Naive thymus-derived CD8-positive, alpha-beta T cell (primary cell): Measurements from ENCODE around the gene PRKAB1. TPM values are rescaled to one million over a fixed set of nuclear protein-coding genes. Genes with fewer than 3 reads are reported as not detected.
"Not testable (repeated sequence)": the region's sequence is repeated elsewhere in the genome, so short reads cannot be mapped to it uniquely, and the experiment has no call there.

ENCODE experiments used
- ATAC-seq, 2 donors: fragments of 150-1000 bp; cut with Tn5 transposase in 1 of 2; sonication (Bioruptor Pico), chemical (Tn5 transposase) in 1 of 2; 1 replicate in 1 of 2; 2 replicates in 1 of 2; pipeline ENCODE4 v1.10.0; 2021; ENCODE audit warnings: mild to moderate bottlenecking in 2 of 2, moderate library complexity in 2 of 2
- POLR2A ChIA-PET: fragments of 350-600 bp; sonication (Branson Sonifier 250); formaldehyde crosslinking; loops from one replicate; lab custom pipeline; 2021; ENCODE audit warnings: antibody characterized with exemption; lab: Charles Lee
- DNase-seq, 10 donors: peaks; one replicate each; pipeline versions ENCODE4 v3.0.0 to v3.0.0-alpha.2; 2020 to 2022
- H3K27ac Mint-ChIP-seq, 10 donors: one replicate each; pipeline ENCODE4 v1.8.0; 2020 to 2022; ENCODE audit warnings: mild to moderate bottlenecking in 10 of 10, mixed read lengths in 10 of 10, moderate library complexity in 4 of 10, inconsistent platforms in 1 of 10
- H3K27me3 Mint-ChIP-seq, 5 donors: one replicate each; pipeline ENCODE4 v1.8.0; 2021 to 2022; ENCODE audit warnings: mixed read lengths in 5 of 5
- H3K36me3 Mint-ChIP-seq, 3 donors: one replicate each; pipeline ENCODE4 v1.8.0; 2020 to 2022; ENCODE audit warnings: mixed read lengths in 3 of 3, mild to moderate bottlenecking in 2 of 3, inconsistent platforms in 1 of 3
- H3K4me1 Mint-ChIP-seq, 4 donors: one replicate each; pipeline ENCODE4 v1.8.0; 2021 to 2022; ENCODE audit warnings: mixed read lengths in 4 of 4
- H3K4me3 Mint-ChIP-seq, 10 donors: one replicate each; pipeline ENCODE4 v1.8.0; 2020 to 2022; ENCODE audit warnings: mild to moderate bottlenecking in 10 of 10, mixed read lengths in 10 of 10, moderate library complexity in 6 of 10, inconsistent platforms in 1 of 10
- H3K9me3 Mint-ChIP-seq, 9 donors: one replicate each; pipeline ENCODE4 v1.8.0; 2020 to 2022; ENCODE audit warnings: mixed read lengths in 9 of 9, mild to moderate bottlenecking in 3 of 9, inconsistent platforms in 1 of 9, moderate library complexity in 1 of 9
- polyA plus RNA-seq, 3 donors: library from polyadenylated mRNA; unstranded; fragments of 300-500 nt; fragmentation: Illumina TruSeq; gene quantifications; one replicate each; pipeline ENCODE4 v1.2.3, GENCODE V29; 2021
- total RNA-seq, 8 experiments: library from RNA in 2 of 8; stranded (reverse) in 2 of 8; gene quantifications; one replicate each; pipeline ENCODE4 v1.2.3 and lab custom pipeline; 2021 to 2026

Gene PRKAB1
- total and polyA plus RNA-seq, 5 experiments from 2014 or later: 29.6 to 48.7 (median 45.2) TPM

- ATAC-seq (no peak), DNase-seq (no peak)
- POLR2A ChIA-PET: no interaction called here
- H3K27me3 Mint-ChIP-seq: peaks cover 4 to 20% (median 19%) of the 10 kb centered on the region in 5 donors
- no peak overlapping the region for H3K4me3 Mint-ChIP-seq
- H3K4me1 Mint-ChIP-seq: no peaks in the 10 kb centered on the region
- H3K9me3 Mint-ChIP-seq: no peaks in the 10 kb centered on the region
- H3K27ac Mint-ChIP-seq: no peak overlapping the region
- peaks cover 0 to 5% (median 0%) of the 10 kb centered on the region in 3 donors for H3K36me3 Mint-ChIP-seq
These were observed 24.9 kb upstream of the PRKAB1 start for GRCh38 chr12:119642986-119643385.

- peaks cover 0 to 5% (median 0%) of the 10 kb centered on the region in 3 donors for H3K36me3 Mint-ChIP-seq
- H3K27me3 Mint-ChIP-seq: peaks cover 0 to 27% (median 15%) of the 10 kb centered on the region in 5 donors
- H3K4me1 Mint-ChIP-seq: peaks cover 0 to 3% (median 0%) of the 10 kb centered on the region in 4 donors
- ATAC-seq (no peak), DNase-seq (no peak)
- POLR2A ChIA-PET: no interaction called here
- H3K4me3 Mint-ChIP-seq: no peak overlapping the region
- H3K27ac Mint-ChIP-seq: no peak overlapping the region
- H3K9me3 Mint-ChIP-seq: no peaks in the 10 kb centered on the region
These were observed 23.0 kb upstream of the PRKAB1 start for GRCh38 chr12:119644930-119645329.

GRCh38 chr12:119645535-119646059 lies 22.3 kb upstream of the PRKAB1 start:
- no peak for DNase-seq
- peaks cover 0 to 23% (median 15%) of the 10 kb centered on the region in 5 donors for H3K27me3 Mint-ChIP-seq
- POLR2A ChIA-PET: no interaction called here
- H3K4me1 Mint-ChIP-seq: peaks cover 0 to 3% (median 0%) of the 10 kb centered on the region in 4 donors
- H3K4me3 Mint-ChIP-seq: no peak overlapping the region
- H3K9me3 Mint-ChIP-seq: no peaks in the 10 kb centered on the region
- no peak for ATAC-seq
- no peak overlapping the region for H3K27ac Mint-ChIP-seq
- H3K36me3 Mint-ChIP-seq: peaks cover 0 to 5% (median 0%) of the 10 kb centered on the region in 3 donors

- DNase-seq (peak in 2 of 10 donors; percentile 11 to 14), ATAC-seq (no peak)
- H3K27me3 Mint-ChIP-seq: peaks cover 0 to 15% (median 5%) of the 10 kb centered on the region in 5 donors
- H3K4me1 Mint-ChIP-seq: peaks cover 0 to 3% (median 0%) of the 10 kb centered on the region in 4 donors
- peak overlapping the region in 1 of 10 donors; percentile 56 for H3K27ac Mint-ChIP-seq
- H3K36me3 Mint-ChIP-seq: peaks cover 0 to 19% (median 15%) of the 10 kb centered on the region in 3 donors
- H3K9me3 Mint-ChIP-seq: peaks cover 0 to 25% (median 12%) of the 10 kb centered on the region in 9 donors
- POLR2A ChIA-PET: no interaction called here
- H3K4me3 Mint-ChIP-seq: no peak overlapping the region
These were observed 18.6 kb upstream of the PRKAB1 start for GRCh38 chr12:119649202-119649808.

GRCh38 chr12:119652665-119653064 lies 15.3 kb upstream of the PRKAB1 start:
- peaks cover 0 to 15% (median 14%) of the 10 kb centered on the region in 3 donors for H3K36me3 Mint-ChIP-seq
- peaks cover 0 to 3% (median 0%) of the 10 kb centered on the region in 4 donors for H3K4me1 Mint-ChIP-seq
- H3K27me3 Mint-ChIP-seq: peaks cover 0 to 10% (median 2%) of the 10 kb centered on the region in 5 donors
- POLR2A ChIA-PET: no interaction called here
- no peak overlapping the region for H3K27ac Mint-ChIP-seq
- H3K4me3 Mint-ChIP-seq: no peak overlapping the region
- DNase-seq (no peak), ATAC-seq (no peak)
- peaks cover 0 to 27% (median 12%) of the 10 kb centered on the region in 9 donors for H3K9me3 Mint-ChIP-seq

- Mint-ChIP-seq H3K9me3 (peaks cover 0 to 26% (median 12%) of the 10 kb centered on the region in 9 donors), H3K36me3 (peaks cover 0 to 15% (median 14%) of the 10 kb centered on the region in 3 donors)
- H3K27me3 Mint-ChIP-seq, H3K4me3 Mint-ChIP-seq, H3K27ac Mint-ChIP-seq, H3K4me1 Mint-ChIP-seq, ATAC-seq, DNase-seq, POLR2A ChIA-PET: not testable (repeated sequence)
These were observed 10.9 kb upstream of the PRKAB1 start for GRCh38 chr12:119657001-119657400.

- not testable (repeated sequence) for H3K4me1 Mint-ChIP-seq, H3K4me3 Mint-ChIP-seq, H3K36me3 Mint-ChIP-seq, H3K27me3 Mint-ChIP-seq, DNase-seq, H3K27ac Mint-ChIP-seq, ATAC-seq
- POLR2A ChIA-PET: interaction anchor here (2.1 kb wide), 1 partner anchor 10 kb away, joined by 6 read pairs; the partner anchor contains the start of gene PRKAB1
- peaks cover 0 to 14% (median 6%) of the 10 kb centered on the region in 9 donors for H3K9me3 Mint-ChIP-seq
These were observed 9.8 kb upstream of the PRKAB1 start for GRCh38 chr12:119658166-119658565.

- Mint-ChIP-seq H3K27ac (no peak overlapping the region), H3K9me3 (peaks cover 0 to 2% (median 0%) of the 10 kb centered on the region in 9 donors)
- peak in 7 of 10 donors; percentile 14 to 57 (median 41) for DNase-seq
These were observed 8.5 kb upstream of the PRKAB1 start for GRCh38 chr12:119659289-119659897.

GRCh38 chr12:119660076-119660475 lies 7.9 kb upstream of the PRKAB1 start:
- peaks cover 0 to 2% (median 0%) of the 10 kb centered on the region in 5 donors for H3K27me3 Mint-ChIP-seq
- H3K9me3 Mint-ChIP-seq: no peaks in the 10 kb centered on the region
- POLR2A ChIA-PET: interaction anchor here (2.1 kb wide), 1 partner anchor 8 kb away, joined by 6 read pairs; the partner anchor contains the start of gene PRKAB1
- peak overlapping the region in 1 of 10 donors; percentile 11 for H3K27ac Mint-ChIP-seq
- H3K36me3 Mint-ChIP-seq: no peaks in the 10 kb centered on the region
- peaks cover 0 to 8% (median 2%) of the 10 kb centered on the region in 4 donors for H3K4me1 Mint-ChIP-seq
- no peak for DNase-seq
- ATAC-seq: no peak
- H3K4me3 Mint-ChIP-seq: peak overlapping the region in 1 of 10 donors; percentile 3

More at GRCh38 chr12:119659289-119659897, 8.5 kb upstream of the PRKAB1 start:
- Mint-ChIP-seq H3K4me1 (peaks cover 0 to 8% (median 2%) of the 10 kb centered on the region in 4 donors), H3K4me3 (no peak overlapping the region), H3K36me3 (no peaks in the 10 kb centered on the region), H3K27me3 (peaks cover 0 to 2% (median 0%) of the 10 kb centered on the region in 5 donors)
- ATAC-seq: peak; percentile 38 to 77
- POLR2A ChIA-PET: interaction anchor here (2.1 kb wide), 1 partner anchor 8 kb away, joined by 6 read pairs; the partner anchor contains the start of gene PRKAB1

- no peak overlapping the region for H3K4me3 Mint-ChIP-seq
- POLR2A ChIA-PET: no interaction called here
- no peak for DNase-seq
- H3K9me3 Mint-ChIP-seq: no peaks in the 10 kb centered on the region
- H3K27ac Mint-ChIP-seq: no peak overlapping the region
- no peak for ATAC-seq
- peaks cover 0 to 2% (median 0%) of the 10 kb centered on the region in 5 donors for H3K27me3 Mint-ChIP-seq
- peaks cover 7 to 20% (median 13%) of the 10 kb centered on the region in 4 donors for H3K4me1 Mint-ChIP-seq
- H3K36me3 Mint-ChIP-seq: no peaks in the 10 kb centered on the region
These were observed 6.1 kb upstream of the PRKAB1 start for GRCh38 chr12:119661882-119662281.

- POLR2A ChIA-PET: no interaction called here
- Mint-ChIP-seq H3K27ac (peak overlapping the region in 2 of 10 donors; percentile 8 to 35), H3K27me3 (peaks cover 0 to 2% (median 0%) of the 10 kb centered on the region in 5 donors), H3K9me3 (no peaks in the 10 kb centered on the region), H3K4me3 (no peak overlapping the region), H3K36me3 (peaks cover 0 to 3% (median 0%) of the 10 kb centered on the region in 3 donors), H3K4me1 (peaks cover 7 to 36% (median 26%) of the 10 kb centered on the region in 4 donors)
- DNase-seq: no peak
- ATAC-seq: no peak
These were observed 3.3 kb upstream of the PRKAB1 start for GRCh38 chr12:119664642-119665041.

- DNase-seq (no peak), ATAC-seq (no peak)
- H3K27me3 Mint-ChIP-seq: no peaks in the 10 kb centered on the region
- no peaks in the 10 kb centered on the region for H3K9me3 Mint-ChIP-seq
- H3K4me1 Mint-ChIP-seq: peaks cover 7 to 37% (median 32%) of the 10 kb centered on the region in 4 donors
- H3K4me3 Mint-ChIP-seq: peak overlapping the region in 1 of 10 donors; percentile 23
- POLR2A ChIA-PET: no interaction called here
- peak overlapping the region in 5 of 10 donors; percentile 22 to 53 (median 40) for H3K27ac Mint-ChIP-seq
- H3K36me3 Mint-ChIP-seq: peaks cover 0 to 9% (median 0%) of the 10 kb centered on the region in 3 donors
These were observed 2.6 kb upstream of the PRKAB1 start for GRCh38 chr12:119665164-119665929.
